ENCODE data around the gene COL3A1. TPM values are rescaled to one million over a fixed set of nuclear protein-coding genes. Genes with fewer than 3 reads are reported as not detected.

COL3A1 gene
- total and polyA plus RNA-seq, 2 of the 8 experiments (the other 6 are each of a cell fraction or from before 2014, with no cell fraction given), result 0.07 to 0.11 TPM

- Histone ChIP-seq H3K9ac (replicated peaks in 1 of 4; ENCODE audit: extremely low read depth in 1 of 4, low read depth in 3 of 4, low read length in 3 of 4) (no peak overlapping the region), H3K4me1 (replicated peaks in 1 of 4; ENCODE audit: control insufficient read depth in 3 of 4, insufficient read depth in 4 of 4, low read length in 3 of 4) (peaks cover 0 to 7% (median 0%) of the 10 kb centered on the region in 4 experiments; a peak in 2 of 7 replicates), H2BK12ac (ENCODE audit: low read depth, low read length) (no peak overlapping the region), H2AFZ (ENCODE audit: low read length) (no peak overlapping the region), H4K20me1 (replicated peaks in 1 of 2; ENCODE audit: control insufficient read depth in 1 of 2, insufficient read depth in 2 of 2, low read length in 2 of 2) (no peaks in the 10 kb centered on the region), H3K14ac (ENCODE audit: insufficient read length) (no peak overlapping the region), H2AK5ac (ENCODE audit: low read depth, low read length) (no peak overlapping the region), H2BK15ac (ENCODE audit: low read length) (no peak overlapping the region), H3K4ac (replicated peaks; ENCODE audit: insufficient read length, low read depth, low read length) (no peak overlapping the region), H4K5ac (ENCODE audit: insufficient read length, low read depth, low read length) (no peak overlapping the region), H2BK120ac (replicated peaks; ENCODE audit: low read depth, low read length) (no peak overlapping the region), H3K79me2 (ENCODE audit: control insufficient read depth in 1 of 2, insufficient read depth in 2 of 2, low read length in 2 of 2) (no peaks in the 10 kb centered on the region), H3K18ac (ENCODE audit: extremely low read depth, low read length) (no peak overlapping the region), H2BK20ac (ENCODE audit: low read length) (no peak overlapping the region), H2BK5ac (ENCODE audit: low read depth, low read length) (no peak overlapping the region), H4K91ac (replicated peaks; ENCODE audit: insufficient read length, low read length) (no peak overlapping the region), H4K8ac (ENCODE audit: extremely low read depth, insufficient read depth, low read length) (no peak overlapping the region), H3K36me3 (ENCODE audit: control insufficient read depth in 2 of 4, insufficient read depth in 4 of 4, low read length in 3 of 4) (no peaks in the 10 kb centered on the region), H3K27ac (ENCODE audit: low read depth, low read length) (no peak overlapping the region), H3K9me3 (ENCODE audit: insufficient read depth in 2 of 2, low read depth in 1 of 2, low read length in 1 of 2) (no peaks in the 10 kb centered on the region), H3K23ac (ENCODE audit: insufficient read length) (no peak overlapping the region), H3K56ac (replicated peaks; ENCODE audit: insufficient read length, low read depth, low read length) (no peak overlapping the region), H3K27me3 (replicated peaks in 1 of 4; ENCODE audit: control insufficient read depth in 3 of 4, extremely low read depth in 1 of 4, insufficient read depth in 3 of 4, low read length in 3 of 4) (no peaks in the 10 kb centered on the region), H3K4me3 (ENCODE audit: extremely low read depth in 1 of 4, insufficient read depth in 2 of 4, low read depth in 3 of 4, low read length in 4 of 4) (no peak overlapping the region), H3K23me2 (ENCODE audit: low read depth, low read length) (no peaks in the 10 kb centered on the region), H3K79me1 (ENCODE audit: low read depth, low read length) (no peaks in the 10 kb centered on the region), H3K4me2 (ENCODE audit: insufficient read depth in 1 of 2, low read depth in 2 of 2, low read length in 2 of 2) (no peak overlapping the region)
- no peak for DNase-seq (ENCODE audit: low read depth in 1 of 2, low spot score in 2 of 2)
- no peak for TF ChIP-seq EGR1 (IDR thresholded peaks at IDR 0.05; ENCODE audit: borderline replicate concordance, low read depth, low read length)
- CTCF ChIA-PET (ENCODE audit: partially characterized antibody), result interaction anchor here (1.6 kb wide), 1 partner anchor 13 kb away, joined by 6 read pairs; no protein-coding TSS in a partner anchor
- POLR2A ChIA-PET (ENCODE audit: partially characterized antibody), result no interaction called here
- WGBS, 2 experiments (ENCODE audit: extremely low coverage in 1 of 2, insufficient coverage in 1 of 2, insufficient read length in 1 of 2, insufficient replicate concordance in 2 of 2, low coverage in 1 of 2, low lambda C conversion rate in 2 of 2, missing lambda C conversion rate in 1 of 2), result 75% methylated on average over 1 of the region's 1 CpG; no CpG with 5 or more reads in 1 of the 2 experiments
- no peak for FAIRE-seq
These were observed 38.2 kb downstream of the COL3A1 start for GRCh38 chr2:189012351-189012750.

All from H1 (cell line).